Right lobe of liver (tissue), 6 donors: ENCODE results near the gene LRMDA. TPM values are rescaled to one million over a fixed set of nuclear protein-coding genes. Genes with fewer than 3 reads are reported as not detected.
A peak's percentile ranks its signal among the peaks of the same experiment; 100 is the strongest.

Experiments used
- ATAC-seq, 4 donors: fragments of 200-7000 bp; cut with Tn5 transposase; one replicate each; pipeline ENCODE4 v1.9.1; 2020; ENCODE audit warnings: mild to moderate bottlenecking in 4 of 4, moderate library complexity in 4 of 4
- DNase-seq, 3 donors: peaks; one replicate each; pipeline ENCODE4 v3.0.0-alpha.2; 2020
- H3K27ac ChIP-seq, 3 donors: fragments of 200-600 bp; one replicate each; pipeline ENCODE4 v1.8.0; 2022
- H3K27me3 ChIP-seq, 2 donors: fragments of 200-600 bp; one replicate each; pipeline ENCODE4 v1.8.0; 2022
- H3K36me3 ChIP-seq, 4 donors: fragments of 200-600 bp; sonication (generic) in 1 of 4; one replicate each; pipeline versions ENCODE4 v1.5.1 to v1.8.0; 2017 to 2022; ENCODE audit warnings: control low read depth in 1 of 4
- H3K4me1 ChIP-seq, 4 donors: fragments of 200-600 bp; sonication (generic) in 1 of 4; one replicate each; pipeline versions ENCODE4 v1.5.1 to v1.8.0; 2017 to 2022; ENCODE audit warnings: control low read depth in 1 of 4
- H3K4me3 ChIP-seq, 3 donors: fragments of 200-600 bp; one replicate each; pipeline ENCODE4 v1.8.0; 2022
- H3K9me3 ChIP-seq, 4 donors: fragments of 200-600 bp; sonication (generic) in 1 of 4; one replicate each; pipeline versions ENCODE4 v1.5.1 to v1.8.0; 2017 to 2022; ENCODE audit warnings: control low read depth in 1 of 4
- POLR2A ChIP-seq: fragments of 450-650 bp; IDR thresholded peaks from one replicate; pipeline ENCODE4 v1.6.1; 2017; ENCODE audit warnings: antibody characterized with exemption, mild to moderate bottlenecking
- WGBS: methylation state at CpG from one replicate; pipeline ENCODE4 v1.1.6; 2018; ENCODE audit warnings: low coverage, low lambda C conversion rate; ENCODE audit not compliant: insufficient coverage; ENCODE audit errors: missing lambda C conversion rate; 5-methylcytosine and 5-hydroxymethylcytosine counted together
- intact Hi-C, 2 donors: fragments of 100-400 bp; cut with DNase I; formaldehyde crosslinking; loops; one replicate each; pipeline versions ENCODE4 v1.11.2 to v1.14.1; 2022
- total RNA-seq, 6 experiments: library from RNA; depleted of rRNA in 2 of 6; stranded (reverse); fragments of >200 nt in 2 of 6; fragmentation: NEBNext Ultra II Directional in 3 of 6; extraction: Animal tissue kit (Norgen Biotek cat#: 25700) in 3 of 6; gene quantifications; one replicate each; pipeline versions ENCODE4 v1.1.0 to v1.2.4, GENCODE V29; 2016 to 2023
- TF ChIP-seq, protein P1 (sequence below), 4 donors: fragments of 200-600 bp in 3 of 4; fragments of 450-650 bp in 1 of 4; IDR thresholded peaks; one replicate each; pipeline versions ENCODE4 v1.5.1 to v1.8.0; 2016 to 2022; ENCODE audit warnings: antibody characterized with exemption in 4 of 4, mild to moderate bottlenecking in 2 of 4
- donor health status: DM: no; HTN: yes; CAD: no.
- donor health status: DM: no; HTN: no; CAD: no.
- donor health status: DM: no; HTN: no; CAD: no.
- donor health status: DM: no; HTN: yes; CAD: no.
- donor health status: DM: no; HTN: yes; CAD: no.

Gene LRMDA
- total RNA-seq, 6 experiments from 2014 or later: 9.9 to 19.9 (median 16.3) TPM

DNA sequence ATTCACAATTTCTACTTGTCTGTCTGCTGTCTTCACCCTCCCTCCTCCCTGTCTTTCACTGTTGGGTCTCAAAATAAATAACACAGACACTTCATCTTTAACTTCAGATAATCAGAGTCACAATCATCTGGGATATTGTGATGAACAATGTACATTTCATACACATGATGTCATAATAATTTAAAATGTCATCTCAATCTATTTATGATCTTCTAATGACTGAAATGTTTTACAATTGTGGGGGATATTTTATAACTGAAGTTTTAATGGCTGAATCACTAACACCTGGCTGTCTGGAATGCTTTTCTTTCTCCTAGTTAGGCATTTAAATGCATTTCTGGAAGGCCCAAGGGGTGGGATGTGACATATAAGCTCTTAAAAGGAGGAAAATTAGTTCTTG, 859.8 kb downstream of the LRMDA start:
- no peaks in the 10 kb centered on the region for H3K4me1 ChIP-seq
- H3K4me3 ChIP-seq: no peak overlapping the region
- H3K27ac ChIP-seq: no peak overlapping the region
- intact Hi-C loops: no loop called here
- no peak for ATAC-seq
- no peak for TF ChIP-seq POLR2A
- TF ChIP-seq, protein P1, sequence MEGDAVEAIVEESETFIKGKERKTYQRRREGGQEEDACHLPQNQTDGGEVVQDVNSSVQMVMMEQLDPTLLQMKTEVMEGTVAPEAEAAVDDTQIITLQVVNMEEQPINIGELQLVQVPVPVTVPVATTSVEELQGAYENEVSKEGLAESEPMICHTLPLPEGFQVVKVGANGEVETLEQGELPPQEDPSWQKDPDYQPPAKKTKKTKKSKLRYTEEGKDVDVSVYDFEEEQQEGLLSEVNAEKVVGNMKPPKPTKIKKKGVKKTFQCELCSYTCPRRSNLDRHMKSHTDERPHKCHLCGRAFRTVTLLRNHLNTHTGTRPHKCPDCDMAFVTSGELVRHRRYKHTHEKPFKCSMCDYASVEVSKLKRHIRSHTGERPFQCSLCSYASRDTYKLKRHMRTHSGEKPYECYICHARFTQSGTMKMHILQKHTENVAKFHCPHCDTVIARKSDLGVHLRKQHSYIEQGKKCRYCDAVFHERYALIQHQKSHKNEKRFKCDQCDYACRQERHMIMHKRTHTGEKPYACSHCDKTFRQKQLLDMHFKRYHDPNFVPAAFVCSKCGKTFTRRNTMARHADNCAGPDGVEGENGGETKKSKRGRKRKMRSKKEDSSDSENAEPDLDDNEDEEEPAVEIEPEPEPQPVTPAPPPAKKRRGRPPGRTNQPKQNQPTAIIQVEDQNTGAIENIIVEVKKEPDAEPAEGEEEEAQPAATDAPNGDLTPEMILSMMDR (IDR thresholded peaks at IDR 0.05): no peak
- H3K9me3 ChIP-seq: no peaks in the 10 kb centered on the region
- H3K36me3 ChIP-seq: no peaks in the 10 kb centered on the region
- DNase-seq: no peak
- no peaks in the 10 kb centered on the region for H3K27me3 ChIP-seq

DNA sequence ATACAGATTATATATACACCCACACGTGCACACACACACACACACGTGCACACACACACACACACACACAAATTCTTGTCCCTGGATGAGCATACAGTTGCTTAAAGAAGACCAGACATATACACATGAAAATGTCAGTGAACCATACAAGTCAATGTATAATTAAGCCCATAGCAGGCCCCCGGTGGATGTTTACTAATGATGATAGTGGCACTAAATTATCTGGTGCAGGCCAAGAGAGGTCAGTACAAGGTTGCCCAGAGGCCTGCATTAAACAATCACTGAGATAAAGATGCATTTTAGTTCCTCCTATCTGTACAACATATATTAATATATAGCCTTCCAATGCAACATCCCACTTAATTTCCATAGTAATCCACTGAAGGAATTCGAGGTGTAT, 860.5 kb downstream of the LRMDA start:
- peaks cover 0 to 4% (median 1%) of the 10 kb centered on the region in 4 donors for H3K4me1 ChIP-seq
- 80% methylated on average over 4 of the region's 4 CpGs for WGBS
- no peaks in the 10 kb centered on the region for H3K36me3 ChIP-seq
- H3K9me3 ChIP-seq: no peaks in the 10 kb centered on the region
- DNase-seq (no peak), ATAC-seq (no peak)
- no peak overlapping the region for H3K4me3 ChIP-seq
- intact Hi-C loops: no loop called here
- no peaks in the 10 kb centered on the region for H3K27me3 ChIP-seq
- no peak for TF ChIP-seq POLR2A
- TF ChIP-seq, protein P1 (IDR thresholded peaks at IDR 0.05): no peak
- H3K27ac ChIP-seq: no peak overlapping the region

DNA sequence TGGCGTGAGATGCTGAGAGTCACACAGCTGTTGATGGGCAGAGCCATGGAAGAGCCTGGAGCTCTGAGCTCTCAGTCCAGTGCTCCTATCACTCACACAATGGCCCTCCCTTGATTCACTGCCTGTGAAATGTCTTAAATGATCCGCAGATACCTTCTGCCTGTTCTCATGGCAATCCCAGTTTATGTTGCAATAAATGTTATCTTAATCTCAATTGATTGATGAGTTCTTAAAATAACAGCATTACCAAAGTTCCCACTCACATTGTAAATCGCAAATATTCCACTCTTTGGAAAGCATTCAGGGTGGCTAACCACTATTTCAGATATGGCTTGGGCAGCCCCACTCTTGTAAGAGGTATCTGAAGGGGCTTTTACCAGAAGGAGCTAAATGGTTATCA, 865.5 kb downstream of the LRMDA start:
- 61% methylated on average over 2 of the region's 3 CpGs for WGBS

DNA sequence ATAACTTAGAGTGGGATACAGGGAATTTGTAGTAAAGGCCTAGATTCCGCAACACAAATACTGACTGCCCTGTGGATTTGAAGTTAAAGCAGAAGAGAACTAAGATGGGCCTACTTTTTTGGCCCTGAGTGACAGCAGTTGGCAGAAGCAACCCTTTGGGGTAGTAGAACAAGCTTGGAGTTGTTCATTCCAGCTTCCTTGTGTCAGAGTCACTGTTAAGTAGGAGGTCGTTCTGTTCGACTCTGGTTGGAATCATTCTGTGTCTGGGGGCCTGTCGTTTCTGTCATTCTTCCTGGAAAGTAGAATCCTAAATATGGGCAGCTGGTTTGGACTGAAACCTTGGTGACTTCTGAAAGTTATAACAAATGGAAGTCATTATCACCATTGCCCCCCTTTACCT, 865.9 kb downstream of the LRMDA start:
- H3K4me1 ChIP-seq: peaks cover 0 to 19% (median 5%) of the 10 kb centered on the region in 4 donors
- H3K27ac ChIP-seq: no peak overlapping the region
- TF ChIP-seq, protein P1 (IDR thresholded peaks at IDR 0.05): no peak
- no peak for TF ChIP-seq POLR2A
- no peaks in the 10 kb centered on the region for H3K9me3 ChIP-seq
- peak in 1 of 4 donors; percentile 21 for ATAC-seq
- H3K27me3 ChIP-seq: no peaks in the 10 kb centered on the region
- H3K4me3 ChIP-seq: no peak overlapping the region
- WGBS: 64% methylated on average over 2 of the region's 4 CpGs
- no peak for DNase-seq
- no peaks in the 10 kb centered on the region for H3K36me3 ChIP-seq
- intact Hi-C loops: no loop called here

More for the DNA sequence above, 865.5 kb downstream of the LRMDA start:
- no peak for DNase-seq
- H3K27me3 ChIP-seq: no peaks in the 10 kb centered on the region
- no peak overlapping the region for H3K27ac ChIP-seq
- no peak overlapping the region for H3K4me3 ChIP-seq
- TF ChIP-seq, protein P1 (IDR thresholded peaks at IDR 0.05): no peak
- no peak for TF ChIP-seq POLR2A
- no peak for ATAC-seq
- intact Hi-C loops: no loop called here
- no peaks in the 10 kb centered on the region for H3K36me3 ChIP-seq
- H3K4me1 ChIP-seq: peaks cover 0 to 19% (median 5%) of the 10 kb centered on the region in 4 donors
- no peaks in the 10 kb centered on the region for H3K9me3 ChIP-seq

DNA sequence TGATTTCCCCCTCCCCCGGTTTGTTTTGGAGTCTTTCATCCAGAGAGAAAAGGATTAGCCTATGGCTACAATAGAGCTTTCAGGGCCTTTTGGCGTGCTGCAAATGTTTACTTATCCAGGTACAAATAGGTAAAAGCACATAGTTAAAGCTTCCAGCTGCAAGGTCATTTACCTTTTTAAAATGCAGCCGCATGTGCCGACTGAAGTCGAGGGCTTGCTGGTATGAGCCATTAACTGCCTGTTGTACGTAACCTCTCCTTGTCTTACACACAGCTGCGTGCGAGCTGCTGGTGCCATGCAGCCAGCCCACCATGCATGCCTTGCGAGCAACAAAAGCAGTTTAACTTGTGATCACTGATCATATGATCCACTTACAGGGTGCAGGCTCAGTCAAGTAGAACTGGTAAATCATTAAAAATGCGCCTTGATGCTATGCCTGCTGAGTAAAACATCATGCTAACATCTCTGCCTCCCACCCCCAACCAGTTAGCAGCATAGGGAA, 866.4 kb downstream of the LRMDA start:
- Histone ChIP-seq H3K27me3 (no peaks in the 10 kb centered on the region), H3K4me3 (no peak overlapping the region), H3K9me3 (no peaks in the 10 kb centered on the region), H3K36me3 (no peaks in the 10 kb centered on the region), H3K27ac (no peak overlapping the region), H3K4me1 (peaks cover 0 to 19% (median 5%) of the 10 kb centered on the region in 4 donors)
- ATAC-seq: peak; percentile 74 to 90 (median 79)
- TF ChIP-seq, protein P1 (IDR thresholded peaks at IDR 0.05): no peak
- no peak for TF ChIP-seq POLR2A
- intact Hi-C loops: no loop called here
- DNase-seq: no peak
- WGBS: 43% methylated on average over 6 of the region's 10 CpGs
